Measurements from ENCODE around the gene MTHFD1L.

The MTHFD1L gene

DNA sequence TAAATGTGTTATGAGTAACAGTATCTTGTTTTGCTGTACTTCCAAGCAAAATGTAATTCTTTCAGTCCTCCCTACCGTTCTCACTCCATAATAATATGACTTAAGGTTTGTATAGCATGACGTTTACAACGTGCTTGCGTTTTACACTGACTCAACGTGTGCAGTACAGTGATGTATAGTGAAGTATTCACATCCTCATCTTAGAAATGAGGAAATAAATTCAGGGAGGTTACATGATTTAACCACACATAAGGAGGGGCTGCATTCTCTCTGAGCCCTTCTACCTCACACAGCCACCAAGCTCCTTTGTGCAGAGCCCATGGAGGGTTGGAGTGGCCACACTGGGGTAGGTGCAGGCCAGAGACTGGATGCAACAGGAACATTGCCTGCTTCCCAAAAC, 164.5 kb downstream of the MTHFD1L start:
- no peak for ATAC-seq

GRCh38 chr6:151032034-151032433, 166.5 kb downstream of the MTHFD1L start:
- no peak for ATAC-seq
- TF ChIP-seq, protein P1, sequence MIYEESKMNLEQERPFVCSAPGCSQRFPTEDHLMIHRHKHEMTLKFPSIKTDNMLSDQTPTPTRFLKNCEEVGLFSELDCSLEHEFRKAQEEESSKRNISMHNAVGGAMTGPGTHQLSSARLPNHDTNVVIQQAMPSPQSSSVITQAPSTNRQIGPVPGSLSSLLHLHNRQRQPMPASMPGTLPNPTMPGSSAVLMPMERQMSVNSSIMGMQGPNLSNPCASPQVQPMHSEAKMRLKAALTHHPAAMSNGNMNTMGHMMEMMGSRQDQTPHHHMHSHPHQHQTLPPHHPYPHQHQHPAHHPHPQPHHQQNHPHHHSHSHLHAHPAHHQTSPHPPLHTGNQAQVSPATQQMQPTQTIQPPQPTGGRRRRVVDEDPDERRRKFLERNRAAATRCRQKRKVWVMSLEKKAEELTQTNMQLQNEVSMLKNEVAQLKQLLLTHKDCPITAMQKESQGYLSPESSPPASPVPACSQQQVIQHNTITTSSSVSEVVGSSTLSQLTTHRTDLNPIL (CRISPR knock-in tag; IDR thresholded peaks at IDR 0.05; ENCODE audit: low read depth) = no peak
- TF ChIP-seq SNAI2 (CRISPR knock-in tag; IDR thresholded peaks at IDR 0.05) (no peak), ARNTL (CRISPR knock-in tag; IDR thresholded peaks at IDR 0.05; ENCODE audit: borderline replicate concordance, low read depth) (no peak), TOX (CRISPR knock-in tag; IDR thresholded peaks at IDR 0.05; ENCODE audit: borderline replicate concordance) (no peak), POU6F1 (CRISPR knock-in tag; IDR thresholded peaks at IDR 0.05; ENCODE audit: borderline replicate concordance, low read depth) (no peak), ZNF8 (CRISPR knock-in tag; IDR thresholded peaks at IDR 0.05) (no peak), GLIS3 (CRISPR knock-in tag; IDR thresholded peaks at IDR 0.05) (no peak), ZNF70 (CRISPR knock-in tag; IDR thresholded peaks at IDR 0.05) (no peak), ZFP3 (CRISPR knock-in tag; IDR thresholded peaks at IDR 0.05) (no peak), ISL1 (CRISPR knock-in tag; IDR thresholded peaks at IDR 0.05) (no peak), ZC3H10 (CRISPR knock-in tag; IDR thresholded peaks at IDR 0.05) (no peak), ZNF565 (CRISPR knock-in tag; conservative IDR thresholded peaks at IDR 0.05; ENCODE audit: low read depth) (no peak), TSHZ2 (CRISPR knock-in tag; IDR thresholded peaks at IDR 0.05) (no peak), ZFP30 (CRISPR knock-in tag; IDR thresholded peaks at IDR 0.05) (no peak), RARB (CRISPR knock-in tag; IDR thresholded peaks at IDR 0.05) (no peak), TCF4 (CRISPR knock-in tag; IDR thresholded peaks at IDR 0.05; ENCODE audit: borderline replicate concordance) (no peak)
- TF ChIP-seq, protein P2, sequence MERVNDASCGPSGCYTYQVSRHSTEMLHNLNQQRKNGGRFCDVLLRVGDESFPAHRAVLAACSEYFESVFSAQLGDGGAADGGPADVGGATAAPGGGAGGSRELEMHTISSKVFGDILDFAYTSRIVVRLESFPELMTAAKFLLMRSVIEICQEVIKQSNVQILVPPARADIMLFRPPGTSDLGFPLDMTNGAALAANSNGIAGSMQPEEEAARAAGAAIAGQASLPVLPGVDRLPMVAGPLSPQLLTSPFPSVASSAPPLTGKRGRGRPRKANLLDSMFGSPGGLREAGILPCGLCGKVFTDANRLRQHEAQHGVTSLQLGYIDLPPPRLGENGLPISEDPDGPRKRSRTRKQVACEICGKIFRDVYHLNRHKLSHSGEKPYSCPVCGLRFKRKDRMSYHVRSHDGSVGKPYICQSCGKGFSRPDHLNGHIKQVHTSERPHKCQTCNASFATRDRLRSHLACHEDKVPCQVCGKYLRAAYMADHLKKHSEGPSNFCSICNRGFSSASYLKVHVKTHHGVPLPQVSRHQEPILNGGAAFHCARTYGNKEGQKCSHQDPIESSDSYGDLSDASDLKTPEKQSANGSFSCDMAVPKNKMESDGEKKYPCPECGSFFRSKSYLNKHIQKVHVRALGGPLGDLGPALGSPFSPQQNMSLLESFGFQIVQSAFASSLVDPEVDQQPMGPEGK (CRISPR knock-in tag; IDR thresholded peaks at IDR 0.05; ENCODE audit: borderline replicate concordance) = no peak

More for the DNA sequence above, 164.5 kb downstream of the MTHFD1L start:
- TF ChIP-seq GLIS3 (CRISPR knock-in tag; IDR thresholded peaks at IDR 0.05) (no peak), ZNF565 (CRISPR knock-in tag; conservative IDR thresholded peaks at IDR 0.05; ENCODE audit: low read depth) (no peak), TSHZ2 (CRISPR knock-in tag; IDR thresholded peaks at IDR 0.05) (no peak), ZNF70 (CRISPR knock-in tag; IDR thresholded peaks at IDR 0.05) (no peak), RARB (CRISPR knock-in tag; IDR thresholded peaks at IDR 0.05) (no peak), ZFP30 (CRISPR knock-in tag; IDR thresholded peaks at IDR 0.05) (no peak), PPARA (CRISPR knock-in tag; IDR thresholded peaks at IDR 0.05; ENCODE audit: borderline replicate concordance) (no peak), ZC3H10 (CRISPR knock-in tag; IDR thresholded peaks at IDR 0.05) (no peak), CSDC2 (CRISPR knock-in tag; IDR thresholded peaks at IDR 0.05) (no peak), ESRRG (CRISPR knock-in tag; IDR thresholded peaks at IDR 0.05) (no peak), ZFP3 (CRISPR knock-in tag; IDR thresholded peaks at IDR 0.05) (no peak), ARNTL (CRISPR knock-in tag; IDR thresholded peaks at IDR 0.05; ENCODE audit: borderline replicate concordance, low read depth) (no peak), SNAI2 (CRISPR knock-in tag; IDR thresholded peaks at IDR 0.05) (no peak)
- TF ChIP-seq, protein P1 (CRISPR knock-in tag; IDR thresholded peaks at IDR 0.05; ENCODE audit: low read depth) = no peak
- TF ChIP-seq, protein P2 (CRISPR knock-in tag; IDR thresholded peaks at IDR 0.05; ENCODE audit: borderline replicate concordance) = no peak

Data from SK-N-SH treated with all-trans-retinoic acid at 6 μM for 48 hours (cell line).